HG03280 (cell line): ENCODE results near the gene PDE1C.
"Not testable (repeated sequence)": the region's sequence is repeated elsewhere in the genome, so short reads cannot be mapped to it uniquely, and the experiment has no call there.

Experiments
- ATAC-seq: cut with Tn5 transposase; IDR thresholded peaks from one replicate; pipeline ENCODE4 v1.9.1; 2021; ENCODE audit warnings: mild to moderate bottlenecking, moderate library complexity; ENCODE audit not compliant: unreplicated experiment

PDE1C gene

GRCh38 chr7:32070406-32071360 is at the start of gene PDE1C:
Gene PDE1C, minus strand, starts transcription at chr7:32070407.
- no peak for ATAC-seq

GRCh38 chr7:32119790-32120196 is 49.6 kb upstream of the PDE1C start:
- no peak for ATAC-seq

GRCh38 chr7:32117837-32118236 is 47.6 kb upstream of the PDE1C start:
- ATAC-seq: no peak

GRCh38 chr7:32116436-32116835 is 46.2 kb upstream of the PDE1C start:
- no peak for ATAC-seq

GRCh38 chr7:32115831-32116230 is 45.6 kb upstream of the PDE1C start:
- ATAC-seq: no peak

- ATAC-seq: no peak
Measured at GRCh38 chr7:32108651-32109050, 38.4 kb upstream of the PDE1C start.

GRCh38 chr7:32104766-32105165 is 34.6 kb upstream of the PDE1C start:
- no peak for ATAC-seq

- ATAC-seq: no peak
Measured at GRCh38 chr7:32103361-32103760, 33.2 kb upstream of the PDE1C start.

GRCh38 chr7:32102432-32102873 is 32.2 kb upstream of the PDE1C start:
- no peak for ATAC-seq

- no peak for ATAC-seq
Measured at GRCh38 chr7:32100407-32100907, 30.2 kb upstream of the PDE1C start.

GRCh38 chr7:32094516-32094915 is 24.3 kb upstream of the PDE1C start:
- no peak for ATAC-seq

- ATAC-seq: no peak
Measured at GRCh38 chr7:32093415-32094408, 23.5 kb upstream of the PDE1C start.

- no peak for ATAC-seq
Measured at GRCh38 chr7:32092346-32092745, 22.1 kb upstream of the PDE1C start.

- ATAC-seq: no peak
Measured at GRCh38 chr7:32091608-32092210, 21.5 kb upstream of the PDE1C start.

GRCh38 chr7:32089678-32090077 is 19.5 kb upstream of the PDE1C start:
- no peak for ATAC-seq

GRCh38 chr7:32089256-32089655 is 19.0 kb upstream of the PDE1C start:
- no peak for ATAC-seq

- ATAC-seq: no peak
Measured at GRCh38 chr7:32088451-32088881, 18.3 kb upstream of the PDE1C start.

GRCh38 chr7:32079510-32079909 is 9.3 kb upstream of the PDE1C start:
- no peak for ATAC-seq

GRCh38 chr7:32078824-32079223 is 8.6 kb upstream of the PDE1C start:
- ATAC-seq: no peak

- no peak for ATAC-seq
Measured at GRCh38 chr7:32077806-32078205, 7.6 kb upstream of the PDE1C start.

- not testable (repeated sequence) for ATAC-seq
Measured at GRCh38 chr7:32076802-32077201, 6.6 kb upstream of the PDE1C start.
